HG02759 (cell line): ENCODE data around the gene BUD23.

Source experiments
- ATAC-seq: cut with Tn5 transposase; IDR thresholded peaks from one replicate; pipeline ENCODE4 v1.9.1; 2021; ENCODE audit warnings: mild to moderate bottlenecking, moderate library complexity; ENCODE audit not compliant: unreplicated experiment

Gene BUD23

GRCh38 chr7:73738612-73739386 is 55.4 kb downstream of the BUD23 start, which contains the start of gene ABHD11:
Gene ABHD11, minus strand, starts transcription at chr7:73738802. Its CDS starts 32 bp downstream, at chr7:73738770.
- peak; percentile 89 for ATAC-seq

DNA sequence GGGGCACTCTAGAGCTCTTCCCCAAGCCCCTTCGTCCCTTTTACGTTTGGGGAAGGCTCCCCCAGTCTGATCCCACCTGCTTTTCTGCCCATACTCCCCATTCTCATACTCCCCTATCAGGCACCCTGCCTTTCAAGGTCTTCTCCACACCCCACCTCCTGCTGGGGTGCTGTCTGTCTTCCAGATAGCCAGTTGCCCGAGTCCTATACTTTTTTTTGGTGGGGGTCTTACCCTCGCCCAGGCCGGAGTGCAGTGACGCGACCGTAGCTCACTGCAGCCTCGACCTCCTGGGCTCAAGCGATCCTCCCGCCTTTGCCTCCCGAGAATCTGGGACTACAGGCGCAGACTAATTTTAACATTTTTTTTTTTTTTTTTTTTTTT is 56.0 kb downstream of the BUD23 start:
- ATAC-seq: no peak

DNA sequence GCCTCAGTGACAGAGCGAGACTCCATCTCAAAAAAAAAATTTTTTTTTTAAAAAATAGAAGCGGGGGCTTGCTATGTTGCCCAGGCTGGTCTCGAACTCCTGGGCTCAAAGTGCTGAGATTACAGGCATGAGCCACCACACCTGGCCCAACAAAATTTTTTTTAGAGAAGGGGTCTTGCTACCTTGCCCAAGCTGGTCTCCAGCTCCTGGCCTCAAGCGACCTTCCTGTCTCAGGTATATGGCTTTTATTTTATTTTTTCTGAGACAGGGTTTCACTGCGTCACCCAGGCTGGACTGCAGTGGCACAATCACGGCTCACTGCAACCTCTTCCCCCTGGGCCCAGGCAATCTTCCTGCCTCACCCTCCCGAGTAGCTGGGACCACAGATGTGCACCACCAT is 56.8 kb downstream of the BUD23 start:
- ATAC-seq: no peak

GRCh38 chr7:73740771-73741170 is 57.4 kb downstream of the BUD23 start:
- ATAC-seq: no peak

GRCh38 chr7:73741600-73741999 is 58.2 kb downstream of the BUD23 start:
- no peak for ATAC-seq

GRCh38 chr7:73742338-73742752 is 58.9 kb downstream of the BUD23 start:
- no peak for ATAC-seq

DNA sequence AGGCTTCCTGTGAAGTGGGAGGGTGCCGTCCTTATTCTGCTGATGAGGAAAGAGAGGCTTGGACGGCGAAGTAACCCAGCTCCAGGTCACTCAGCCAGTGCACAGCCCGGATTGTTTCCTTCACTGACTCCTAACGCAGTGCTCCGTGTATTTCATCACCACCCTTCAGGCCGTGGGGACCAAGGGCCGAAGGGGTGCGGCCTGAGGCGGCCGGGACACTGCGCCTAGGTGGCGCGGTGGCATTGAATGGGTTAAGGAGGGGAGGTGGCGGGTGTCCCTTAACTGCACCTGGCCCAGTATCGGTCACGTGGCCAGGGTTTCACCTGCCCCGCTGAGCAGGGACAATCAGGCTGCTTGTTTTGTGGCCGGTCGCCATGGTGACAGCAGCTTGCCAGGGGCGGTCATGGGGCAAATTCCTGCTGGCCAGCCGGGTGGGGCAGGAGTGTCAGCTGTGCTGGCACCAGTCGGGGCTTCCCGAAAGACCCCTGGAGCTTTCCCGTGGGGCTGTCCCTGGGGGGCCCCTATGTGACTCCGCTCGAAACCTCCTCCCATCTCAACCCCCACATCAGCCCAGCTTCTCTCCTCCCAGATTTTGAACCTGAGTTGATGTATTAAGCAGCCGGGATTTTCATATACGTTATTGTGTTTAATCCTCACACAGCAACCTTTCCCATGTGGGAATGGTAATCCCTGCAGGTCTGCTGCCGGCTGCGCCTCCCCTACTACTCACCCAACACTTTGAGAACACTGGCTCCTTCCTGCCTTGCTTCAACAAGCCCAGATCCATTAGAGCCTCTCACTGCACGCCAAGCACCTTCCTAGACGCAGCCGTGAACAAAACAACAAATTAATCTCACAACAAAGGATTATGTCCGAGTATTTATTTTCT is 59.6 kb downstream of the BUD23 start:
- ATAC-seq: no peak

DNA sequence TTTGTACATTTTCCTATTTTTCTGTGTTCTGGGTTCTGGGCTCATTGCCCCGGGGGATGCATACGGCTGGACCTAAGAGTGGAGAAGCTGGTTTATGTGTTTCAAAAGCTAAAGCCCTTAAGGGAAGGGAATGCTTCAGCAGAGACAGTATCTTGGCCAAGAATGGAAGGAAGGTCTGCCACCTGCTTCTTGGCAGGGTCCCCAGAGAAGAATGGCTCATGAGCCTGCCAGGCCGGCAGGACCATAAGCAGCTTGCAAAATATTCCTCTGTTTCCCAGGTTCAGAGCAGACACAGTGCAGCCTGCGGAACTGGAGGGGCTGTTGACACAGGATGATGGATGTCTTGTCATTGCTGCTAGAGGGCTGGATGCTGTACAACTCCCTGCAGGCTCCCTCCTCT is 63.0 kb downstream of the BUD23 start:
- no peak for ATAC-seq
